ENCODE measurements around the gene IQSEC2. TPM values are rescaled to one million over a fixed set of nuclear protein-coding genes. Genes with fewer than 3 reads are reported as not detected.
A peak's percentile ranks its signal among the peaks of the same experiment; 100 is the strongest.

IQSEC2 gene
- total and polyA plus RNA-seq, 2 donors (not counting 1 experiment from before 2014, with no cell fraction given) = 0.58 to 0.94 TPM

DNA sequence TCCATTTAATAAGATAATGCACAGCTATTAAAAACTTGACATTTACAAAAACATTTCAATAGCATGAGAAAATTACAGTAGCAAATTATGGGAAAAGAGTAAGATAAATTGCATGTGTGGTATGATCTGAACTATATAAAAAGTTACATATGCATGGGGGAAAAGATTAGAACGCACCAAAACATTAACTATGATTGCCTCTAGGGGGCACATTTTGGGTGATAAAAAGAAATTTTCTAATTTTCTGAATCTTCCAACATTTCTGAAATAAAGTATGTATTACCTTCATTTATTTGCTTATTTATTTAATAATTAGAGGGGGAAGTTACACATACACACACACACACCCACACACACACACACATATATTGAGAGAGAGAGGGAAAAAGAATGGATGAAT is 36.8 kb downstream of the IQSEC2 start:
- DNase-seq = no peak
- H4K20me1 ChIP-seq (ENCODE audit: control insufficient read depth, insufficient read depth, low read length, poor library complexity, severe bottlenecking) = no peaks in the 10 kb centered on the region
- H3K4me1 ChIP-seq (ENCODE audit: control insufficient read depth in 2 of 2, insufficient read depth in 2 of 2, low read length in 2 of 2) = no peaks in the 10 kb centered on the region
- H2AFZ ChIP-seq (ENCODE audit: insufficient read depth, low read depth, low read length, poor library complexity, severe bottlenecking) = no peak overlapping the region
- no CpG with 5 or more reads among the region's 1 CpG for WGBS (ENCODE audit: insufficient coverage)
- H3K4me2 ChIP-seq (replicated peaks; ENCODE audit: low read depth, low read length, poor library complexity, severe bottlenecking) = no peak overlapping the region
- POLR2A ChIA-PET = no interaction called here
- intact Hi-C loops (cut with micrococcal nuclease) = no loop called here
- Mint-ChIP-seq H3K4me1 (no peaks in the 10 kb centered on the region), H3K9me3 (ENCODE audit: insufficient read depth) (no peaks in the 10 kb centered on the region), H3K27me3 (peaks cover 5% of the 10 kb centered on the region), H3K4me3 (no peak overlapping the region), H3K27ac (no peak overlapping the region)
- H3K27ac ChIP-seq (ENCODE audit: low read length in 2 of 2) = no peak overlapping the region
- no peak for ATAC-seq (ENCODE audit: low read depth)
- TF ChIP-seq EZH2 (IDR thresholded peaks at IDR 0.05; ENCODE audit: borderline replicate concordance, insufficient read depth, low read depth, low read length, poor library complexity, severe bottlenecking) = no peak
- TF ChIP-seq, protein P1, sequence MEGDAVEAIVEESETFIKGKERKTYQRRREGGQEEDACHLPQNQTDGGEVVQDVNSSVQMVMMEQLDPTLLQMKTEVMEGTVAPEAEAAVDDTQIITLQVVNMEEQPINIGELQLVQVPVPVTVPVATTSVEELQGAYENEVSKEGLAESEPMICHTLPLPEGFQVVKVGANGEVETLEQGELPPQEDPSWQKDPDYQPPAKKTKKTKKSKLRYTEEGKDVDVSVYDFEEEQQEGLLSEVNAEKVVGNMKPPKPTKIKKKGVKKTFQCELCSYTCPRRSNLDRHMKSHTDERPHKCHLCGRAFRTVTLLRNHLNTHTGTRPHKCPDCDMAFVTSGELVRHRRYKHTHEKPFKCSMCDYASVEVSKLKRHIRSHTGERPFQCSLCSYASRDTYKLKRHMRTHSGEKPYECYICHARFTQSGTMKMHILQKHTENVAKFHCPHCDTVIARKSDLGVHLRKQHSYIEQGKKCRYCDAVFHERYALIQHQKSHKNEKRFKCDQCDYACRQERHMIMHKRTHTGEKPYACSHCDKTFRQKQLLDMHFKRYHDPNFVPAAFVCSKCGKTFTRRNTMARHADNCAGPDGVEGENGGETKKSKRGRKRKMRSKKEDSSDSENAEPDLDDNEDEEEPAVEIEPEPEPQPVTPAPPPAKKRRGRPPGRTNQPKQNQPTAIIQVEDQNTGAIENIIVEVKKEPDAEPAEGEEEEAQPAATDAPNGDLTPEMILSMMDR (IDR thresholded peaks at IDR 0.05) = peak; percentile 12
- no peak overlapping the region for H3K4me3 ChIP-seq (ENCODE audit: control extremely low read depth in 1 of 5, extremely low read depth in 1 of 5, insufficient read depth in 1 of 5, low read depth in 2 of 5, low read length in 4 of 5)
- H3K9me3 ChIP-seq (ENCODE audit: control extremely low read depth in 1 of 3, control insufficient read depth in 2 of 3, insufficient read depth in 1 of 3, low read length in 2 of 3) = no peaks in the 10 kb centered on the region
- no peak overlapping the region for H3K9ac ChIP-seq (ENCODE audit: low read length)
- no peaks in the 10 kb centered on the region for H3K79me2 ChIP-seq (ENCODE audit: control insufficient read depth, insufficient read depth, low read length)
- H3K36me3 ChIP-seq (replicated peaks in 1 of 2; ENCODE audit: control extremely low read depth in 1 of 2, control insufficient read depth in 1 of 2, extremely low read depth in 1 of 2, insufficient read depth in 2 of 2, low read length in 1 of 2) = no peaks in the 10 kb centered on the region
- no peaks in the 10 kb centered on the region for H3K27me3 ChIP-seq (replicated peaks in 1 of 4; ENCODE audit: control extremely low read depth in 1 of 4, control insufficient read depth in 3 of 4, insufficient read depth in 4 of 4, low read length in 3 of 4)
- CTCF ChIA-PET = no interaction called here

DNA sequence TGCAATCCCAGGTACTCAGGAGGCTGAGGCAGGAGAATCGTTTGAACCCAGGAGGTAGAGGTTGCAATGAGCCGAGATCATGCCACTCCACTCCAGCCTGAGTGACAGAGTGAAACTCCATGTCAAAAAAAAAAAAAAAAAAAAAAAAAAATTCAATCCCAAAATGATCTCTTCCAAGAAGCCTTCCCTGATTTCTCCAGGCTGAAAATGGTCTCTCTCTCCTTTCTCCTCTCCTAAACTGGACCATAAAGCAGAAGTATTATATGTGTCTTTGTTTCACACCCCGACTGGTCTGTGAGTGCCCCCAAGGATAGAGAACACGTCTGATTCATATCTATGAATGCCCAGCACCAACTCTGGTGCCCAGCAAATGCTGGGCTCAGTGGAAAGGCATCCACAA is 39.1 kb downstream of the IQSEC2 start:
- Histone ChIP-seq H4K20me1 (ENCODE audit: control insufficient read depth, insufficient read depth, low read length, poor library complexity, severe bottlenecking) (no peaks in the 10 kb centered on the region), H3K9ac (ENCODE audit: low read length) (no peak overlapping the region), H3K4me1 (ENCODE audit: control insufficient read depth in 2 of 2, insufficient read depth in 2 of 2, low read length in 2 of 2) (no peaks in the 10 kb centered on the region), H3K36me3 (replicated peaks in 1 of 2; ENCODE audit: control extremely low read depth in 1 of 2, control insufficient read depth in 1 of 2, extremely low read depth in 1 of 2, insufficient read depth in 2 of 2, low read length in 1 of 2) (no peaks in the 10 kb centered on the region), H3K9me3 (ENCODE audit: control extremely low read depth in 1 of 3, control insufficient read depth in 2 of 3, insufficient read depth in 1 of 3, low read length in 2 of 3) (no peaks in the 10 kb centered on the region), H3K79me2 (ENCODE audit: control insufficient read depth, insufficient read depth, low read length) (no peaks in the 10 kb centered on the region), H2AFZ (ENCODE audit: insufficient read depth, low read depth, low read length, poor library complexity, severe bottlenecking) (no peak overlapping the region), H3K27me3 (replicated peaks in 1 of 4; ENCODE audit: control extremely low read depth in 1 of 4, control insufficient read depth in 3 of 4, insufficient read depth in 4 of 4, low read length in 3 of 4) (no peaks in the 10 kb centered on the region), H3K27ac (ENCODE audit: low read length in 2 of 2) (no peak overlapping the region), H3K4me2 (replicated peaks; ENCODE audit: low read depth, low read length, poor library complexity, severe bottlenecking) (no peak overlapping the region), H3K4me3 (ENCODE audit: control extremely low read depth in 1 of 5, extremely low read depth in 1 of 5, insufficient read depth in 1 of 5, low read depth in 2 of 5, low read length in 4 of 5) (no peak overlapping the region)
- ChIA-PET CTCF (no interaction called here), POLR2A (no interaction called here)
- no peaks in the 10 kb centered on the region for H3K9me3 Mint-ChIP-seq (ENCODE audit: insufficient read depth)
- WGBS (ENCODE audit: insufficient coverage) = no CpG with 5 or more reads among the region's 4 CpGs
- TF ChIP-seq EZH2 (IDR thresholded peaks at IDR 0.05; ENCODE audit: borderline replicate concordance, insufficient read depth, low read depth, low read length, poor library complexity, severe bottlenecking) = no peak
- TF ChIP-seq, protein P1 (IDR thresholded peaks at IDR 0.05) = no peak
- intact Hi-C loops (cut with micrococcal nuclease) = no loop called here
- no peak overlapping the region for H3K4me3 Mint-ChIP-seq
- peaks cover 5% of the 10 kb centered on the region for H3K27me3 Mint-ChIP-seq
- no peak for ATAC-seq (ENCODE audit: low read depth)
- DNase-seq = no peak
- no peaks in the 10 kb centered on the region for H3K4me1 Mint-ChIP-seq
- no peak overlapping the region for H3K27ac Mint-ChIP-seq
